GM12891 (cell line): Measurements from ENCODE around the gene ITGA4.
A peak's percentile ranks its signal among the peaks of the same experiment; 100 is the strongest.

Experiments used
- DNase-seq: peaks from one replicate; pipeline ENCODE4 v3.0.0; 2011; ENCODE audit warnings: low spot score; ENCODE audit not compliant: insufficient read length
- FAIRE-seq: peaks from 2 replicates; lab custom pipeline; 2011; peaks lifted over from hg19 to GRCh38; lab: Jason Lieb, UNC
- PAX5 ChIP-seq: IDR thresholded peaks from 2 replicates; pipeline ENCODE4 v1.6.1; 2011; ENCODE audit warnings: low read length, moderate library complexity, mild to moderate bottlenecking; ENCODE audit not compliant: insufficient read depth, severe bottlenecking
- POLR2A ChIP-seq: IDR thresholded peaks from 2 replicates; pipeline ENCODE4 v1.6.1; 2011; ENCODE audit warnings: low read depth, low read length, control low read depth
- POLR2AphosphoS5 ChIP-seq: IDR thresholded peaks from 2 replicates; pipeline ENCODE4 v1.6.1; 2011; ENCODE audit warnings: low read depth, low read length, control low read depth
- POU2F2 ChIP-seq: IDR thresholded peaks from 2 replicates; pipeline ENCODE4 v1.6.1; 2011; ENCODE audit warnings: low read depth, mild to moderate bottlenecking, control low read depth, low read length, moderate library complexity
- SPI1 ChIP-seq: IDR thresholded peaks from 2 replicates; pipeline ENCODE4 v1.6.1; 2011; ENCODE audit warnings: low read depth, low read length, control low read depth
- TAF1 ChIP-seq: IDR thresholded peaks from 2 replicates; pipeline ENCODE4 v1.6.1; 2011; ENCODE audit warnings: low read depth, low read length, control low read depth

Gene ITGA4

DNA sequence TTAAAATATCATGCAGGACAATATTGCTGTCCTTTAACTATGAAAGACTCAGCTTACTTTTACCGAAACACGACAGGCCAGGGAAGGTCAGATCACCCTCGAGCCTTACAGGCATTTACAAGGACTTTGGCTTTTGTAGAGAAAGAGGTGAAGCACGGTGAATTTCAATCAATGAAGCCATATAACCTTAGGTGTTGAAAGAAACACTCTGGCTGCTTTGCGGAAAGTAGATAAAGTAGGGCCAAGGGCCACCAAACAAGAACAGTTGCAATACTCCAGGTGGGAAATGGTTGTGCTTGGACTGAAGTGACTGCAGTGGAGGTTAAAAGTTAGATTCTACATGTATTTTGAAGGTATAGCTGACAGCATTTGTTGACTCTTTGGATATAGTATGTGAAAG is 119.2 kb downstream of the ITGA4 start:
- TF ChIP-seq POLR2AphosphoS5: no peak
- TF ChIP-seq SPI1: no peak
- no peak for TF ChIP-seq POU2F2
- TF ChIP-seq POLR2A: no peak
- no peak for TF ChIP-seq PAX5
- TF ChIP-seq TAF1: no peak
- DNase-seq (no peak), FAIRE-seq (no peak)

DNA sequence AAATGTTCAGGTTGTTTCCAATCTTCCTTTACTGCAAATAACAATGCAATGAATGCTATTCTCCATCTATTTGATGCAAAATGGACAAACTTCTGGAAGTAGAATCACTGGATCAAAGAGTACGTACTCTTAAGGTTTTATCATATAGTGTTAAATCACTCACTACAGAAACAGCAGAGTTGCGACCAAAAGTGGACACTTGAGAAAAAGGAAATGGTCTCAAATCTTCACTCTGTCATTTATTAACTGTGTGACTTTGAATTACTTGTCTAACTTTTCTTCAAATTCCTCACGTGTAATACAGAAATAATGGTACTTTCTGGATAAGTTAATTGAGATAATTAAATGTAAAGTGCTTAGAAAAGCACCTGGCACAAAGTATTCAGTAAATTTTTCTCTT is 121.6 kb downstream of the ITGA4 start:
- FAIRE-seq (no peak), DNase-seq (no peak)
- no peak for TF ChIP-seq TAF1
- TF ChIP-seq POU2F2: no peak
- no peak for TF ChIP-seq POLR2AphosphoS5
- TF ChIP-seq SPI1: no peak
- no peak for TF ChIP-seq POLR2A
- no peak for TF ChIP-seq PAX5

GRCh38 chr2:181581534-181581933 is 124.3 kb downstream of the ITGA4 start:
- no peak for DNase-seq
- TF ChIP-seq POLR2A: no peak
- TF ChIP-seq PAX5: no peak
- TF ChIP-seq POU2F2: no peak
- no peak for TF ChIP-seq POLR2AphosphoS5
- no peak for TF ChIP-seq SPI1
- TF ChIP-seq TAF1: no peak
- peak; percentile 13 for FAIRE-seq

DNA sequence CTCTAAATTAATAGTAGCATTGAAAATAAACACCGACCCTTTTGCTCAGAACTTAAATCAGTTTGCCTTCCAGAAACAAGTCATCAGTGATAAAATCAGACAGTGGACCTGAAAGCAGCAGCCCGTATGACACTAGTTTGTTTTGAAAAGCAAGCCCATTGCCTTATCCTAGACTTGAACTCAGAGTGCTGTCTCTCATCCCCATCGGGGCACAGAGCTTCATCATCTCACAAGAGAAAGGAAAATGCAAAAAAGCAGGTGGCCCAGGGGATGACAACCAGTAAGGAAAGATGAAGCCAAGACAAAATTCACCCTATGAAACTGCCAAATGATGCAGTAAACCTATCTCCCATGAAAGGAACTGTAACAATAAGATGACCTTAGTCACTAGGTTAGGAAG is 128.5 kb downstream of the ITGA4 start:
- FAIRE-seq (no peak), DNase-seq (no peak)
- no peak for TF ChIP-seq SPI1
- no peak for TF ChIP-seq POLR2AphosphoS5
- TF ChIP-seq TAF1: no peak
- no peak for TF ChIP-seq POU2F2
- TF ChIP-seq PAX5: no peak
